ENCODE measurements around the gene PAM. TPM values are rescaled to one million over a fixed set of nuclear protein-coding genes. Genes with fewer than 3 reads are reported as not detected.

PAM gene
- total and polyA plus RNA-seq, 12 donors: 234 to 580 (median 397) TPM

DNA sequence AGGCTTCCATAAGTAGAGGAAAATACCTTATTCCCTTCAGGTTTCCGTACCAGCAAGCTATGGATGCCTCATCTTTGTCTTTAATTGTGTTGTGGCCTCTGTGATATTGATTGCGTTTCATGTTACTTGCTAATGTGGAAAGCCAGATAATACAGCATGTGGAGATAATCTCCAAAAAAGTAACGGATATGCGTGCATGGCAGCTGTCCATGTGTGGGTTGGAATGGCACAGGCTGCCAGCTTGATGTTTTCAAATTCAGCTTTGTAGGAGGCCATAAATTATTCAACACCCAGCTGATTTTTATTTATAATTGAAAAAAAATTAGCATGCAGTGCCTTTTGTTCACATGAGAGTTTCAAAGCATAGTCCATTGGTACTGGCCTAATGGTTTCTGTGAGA, 219.9 kb downstream of the PAM start:
- Histone ChIP-seq H3K4me1 (replicated peaks in 1 of 2) (no peaks in the 10 kb centered on the region), H3K27ac (no peak overlapping the region), H3K4me3 (no peak overlapping the region), H3K27me3 (no peaks in the 10 kb centered on the region), H3K9me3 (replicated peaks in 1 of 3) (no peaks in the 10 kb centered on the region), H3K36me3 (replicated peaks in 1 of 2) (no peaks in the 10 kb centered on the region)
- DNase-seq: no peak
- no peak for TF ChIP-seq CTCF (IDR thresholded peaks at IDR 0.05)
- no peak for TF ChIP-seq POLR2A (IDR thresholded peaks at IDR 0.05)
- intact Hi-C loops (cut with DNase I): loop anchor here in 1 of 2 donors (10.0 kb wide), 1 partner anchor 190 kb away; no protein-coding TSS in a partner anchor
- WGBS, 4 donors: 87 to 89% (median 88%) methylated on average over 4 of the region's 4 CpGs

GRCh38 chr5:102975457-102976182, 220.5 kb downstream of the PAM start:
- 77 to 84% (median 79%) methylated on average over 3 of the region's 3 CpGs for WGBS, 4 donors
- intact Hi-C loops (cut with DNase I): loop anchor here in 1 of 2 donors (10.0 kb wide), 1 partner anchor 191 kb away; no protein-coding TSS in a partner anchor
- no peak overlapping the region for H3K27ac ChIP-seq

DNA sequence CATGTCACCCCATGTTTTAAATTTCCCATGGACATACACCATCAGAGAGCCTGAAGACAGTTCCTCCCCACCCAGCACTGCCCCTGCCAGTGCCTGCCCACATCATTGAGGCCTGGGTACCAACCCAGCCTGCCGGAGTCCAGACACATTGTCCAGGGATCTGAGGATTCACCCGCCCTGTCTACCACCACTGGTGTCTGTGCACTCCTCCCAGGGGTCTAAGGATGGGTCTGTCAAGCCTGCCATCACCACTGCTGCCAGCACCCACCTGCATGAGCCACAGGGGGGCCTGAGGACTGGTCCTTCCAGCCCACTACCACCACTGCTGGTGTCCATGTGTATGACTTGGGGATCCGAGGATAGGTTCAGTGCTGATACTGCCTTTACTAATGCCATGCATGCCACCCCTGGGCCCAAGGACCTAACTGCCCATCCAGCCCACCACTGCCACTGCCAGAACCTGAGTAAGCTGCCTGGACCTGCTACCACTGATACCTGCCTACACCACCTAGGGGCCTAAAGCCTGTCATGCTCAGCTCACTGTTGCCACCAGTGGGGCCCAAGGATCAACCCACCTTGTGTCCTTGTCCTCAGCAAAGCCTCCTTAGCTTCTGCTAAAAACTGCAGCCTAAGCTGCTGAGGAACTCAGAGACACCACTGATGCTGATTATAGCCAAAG, 227.0 kb downstream of the PAM start:
- no peak for DNase-seq
- Histone ChIP-seq H3K27me3 (no peaks in the 10 kb centered on the region), H3K36me3 (replicated peaks in 1 of 2) (no peaks in the 10 kb centered on the region), H3K27ac (no peak overlapping the region), H3K4me3 (no peak overlapping the region), H3K4me1 (replicated peaks in 1 of 2) (no peaks in the 10 kb centered on the region), H3K9me3 (replicated peaks in 1 of 3) (no peaks in the 10 kb centered on the region)
- TF ChIP-seq CTCF (IDR thresholded peaks at IDR 0.05) (no peak), POLR2A (IDR thresholded peaks at IDR 0.05) (no peak)
- intact Hi-C loops (cut with DNase I): no loop called here
- 93 to 100% (median 98%) methylated on average over 2 to 3 of the region's 3 CpGs for WGBS, 4 donors

More at GRCh38 chr5:102975457-102976182, 220.5 kb downstream of the PAM start:
- Histone ChIP-seq H3K27me3 (no peaks in the 10 kb centered on the region), H3K4me1 (replicated peaks in 1 of 2) (no peaks in the 10 kb centered on the region), H3K36me3 (replicated peaks in 1 of 2) (no peaks in the 10 kb centered on the region), H3K9me3 (replicated peaks in 1 of 3) (no peaks in the 10 kb centered on the region), H3K4me3 (no peak overlapping the region)
- no peak for TF ChIP-seq POLR2A (IDR thresholded peaks at IDR 0.05)
- TF ChIP-seq CTCF (IDR thresholded peaks at IDR 0.05): no peak
- no peak for DNase-seq

DNA sequence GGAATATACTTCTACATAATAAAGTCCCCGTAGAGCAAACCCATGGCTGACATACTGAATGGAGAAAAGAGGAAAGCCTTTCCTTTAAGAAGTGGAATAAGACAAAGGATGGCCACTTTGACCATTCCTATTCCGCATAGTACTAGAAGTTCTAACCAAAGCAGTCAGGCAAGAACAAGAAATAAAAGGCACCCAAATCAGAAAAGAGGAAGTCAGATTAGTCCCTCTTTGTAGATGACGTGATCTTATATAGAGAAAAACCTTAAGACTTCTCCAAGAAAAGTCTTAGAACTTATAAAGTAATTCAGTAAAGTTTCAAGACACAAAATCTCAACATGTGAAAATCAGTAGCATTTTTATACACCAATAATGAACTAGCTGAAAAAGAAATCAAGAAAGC, 231.0 kb downstream of the PAM start:
- 92 to 96% (median 94%) methylated on average over 3 of the region's 3 CpGs for WGBS, 4 donors
- Histone ChIP-seq H3K27me3 (no peaks in the 10 kb centered on the region), H3K27ac (no peak overlapping the region), H3K9me3 (replicated peaks in 1 of 3) (no peaks in the 10 kb centered on the region), H3K36me3 (replicated peaks in 1 of 2) (no peaks in the 10 kb centered on the region), H3K4me1 (replicated peaks in 1 of 2) (no peaks in the 10 kb centered on the region), H3K4me3 (no peak overlapping the region)
- TF ChIP-seq POLR2A (IDR thresholded peaks at IDR 0.05): no peak
- TF ChIP-seq CTCF (IDR thresholded peaks at IDR 0.05): no peak
- no peak for DNase-seq
- intact Hi-C loops (cut with DNase I): no loop called here
